ENCODE measurements around the gene SRPK2.

Gene SRPK2

GRCh38 chr7:105102557-105103352 is 286.0 kb downstream of the SRPK2 start:
- no peak overlapping the region for H3K27ac Mint-ChIP-seq
- H3K4me3 Mint-ChIP-seq, result no peak overlapping the region
- intact Hi-C loops (cut with micrococcal nuclease), result loop anchor here (5.0 kb wide), 1 partner anchor 35 kb away; no protein-coding TSS in a partner anchor
- H3K27me3 Mint-ChIP-seq, result no peaks in the 10 kb centered on the region
- H3K9me3 Mint-ChIP-seq, result no peaks in the 10 kb centered on the region
- H3K4me1 Mint-ChIP-seq (ENCODE audit: low read depth), result no peaks in the 10 kb centered on the region
- H3K36me3 Mint-ChIP-seq (ENCODE audit: low read depth), result peaks cover 88% of the 10 kb centered on the region

- Mint-ChIP-seq H3K4me3 (no peak overlapping the region), H3K36me3 (ENCODE audit: low read depth) (peaks cover 88% of the 10 kb centered on the region), H3K27me3 (no peaks in the 10 kb centered on the region), H3K4me1 (ENCODE audit: low read depth) (no peaks in the 10 kb centered on the region), H3K27ac (no peak overlapping the region), H3K9me3 (no peaks in the 10 kb centered on the region)
- intact Hi-C loops (cut with micrococcal nuclease), result loop anchor here (5.0 kb wide), 1 partner anchor 35 kb away; no protein-coding TSS in a partner anchor
Measured at GRCh38 chr7:105101864-105102263, 286.9 kb downstream of the SRPK2 start.

- peaks cover 87% of the 10 kb centered on the region for H3K36me3 Mint-ChIP-seq (ENCODE audit: low read depth)
- no peaks in the 10 kb centered on the region for H3K9me3 Mint-ChIP-seq
- intact Hi-C loops (cut with micrococcal nuclease), result no loop called here
- H3K4me1 Mint-ChIP-seq (ENCODE audit: low read depth), result no peaks in the 10 kb centered on the region
- H3K27me3 Mint-ChIP-seq, result no peaks in the 10 kb centered on the region
- no peak overlapping the region for H3K4me3 Mint-ChIP-seq
- no peak overlapping the region for H3K27ac Mint-ChIP-seq
Measured at GRCh38 chr7:105098863-105099515, 289.7 kb downstream of the SRPK2 start.

- Mint-ChIP-seq H3K4me1 (ENCODE audit: low read depth) (no peaks in the 10 kb centered on the region), H3K9me3 (no peaks in the 10 kb centered on the region), H3K36me3 (ENCODE audit: low read depth) (peaks cover 86% of the 10 kb centered on the region), H3K27me3 (no peaks in the 10 kb centered on the region), H3K27ac (no peak overlapping the region), H3K4me3 (no peak overlapping the region)
- intact Hi-C loops (cut with micrococcal nuclease), result no loop called here
Measured at GRCh38 chr7:105097619-105098018, 291.1 kb downstream of the SRPK2 start.

GRCh38 chr7:105096306-105096705 is 292.4 kb downstream of the SRPK2 start:
- Mint-ChIP-seq H3K36me3 (ENCODE audit: low read depth) (peaks cover 95% of the 10 kb centered on the region), H3K4me1 (ENCODE audit: low read depth) (no peaks in the 10 kb centered on the region), H3K27ac (no peak overlapping the region), H3K9me3 (no peaks in the 10 kb centered on the region), H3K4me3 (no peak overlapping the region), H3K27me3 (no peaks in the 10 kb centered on the region)
- intact Hi-C loops (cut with micrococcal nuclease), result no loop called here

GRCh38 chr7:105094966-105095365 is 293.8 kb downstream of the SRPK2 start:
- H3K4me3 Mint-ChIP-seq, result no peak overlapping the region
- no peaks in the 10 kb centered on the region for H3K27me3 Mint-ChIP-seq
- peaks cover 91% of the 10 kb centered on the region for H3K36me3 Mint-ChIP-seq (ENCODE audit: low read depth)
- intact Hi-C loops (cut with micrococcal nuclease), result no loop called here
- H3K4me1 Mint-ChIP-seq (ENCODE audit: low read depth), result no peaks in the 10 kb centered on the region
- H3K9me3 Mint-ChIP-seq, result no peaks in the 10 kb centered on the region
- H3K27ac Mint-ChIP-seq, result no peak overlapping the region

- Mint-ChIP-seq H3K27ac (no peak overlapping the region), H3K36me3 (ENCODE audit: low read depth) (peaks cover 84% of the 10 kb centered on the region), H3K9me3 (no peaks in the 10 kb centered on the region), H3K27me3 (no peaks in the 10 kb centered on the region), H3K4me3 (no peak overlapping the region), H3K4me1 (ENCODE audit: low read depth) (no peaks in the 10 kb centered on the region)
- intact Hi-C loops (cut with micrococcal nuclease), result no loop called here
Measured at GRCh38 chr7:105088456-105088855, 300.3 kb downstream of the SRPK2 start.

- intact Hi-C loops (cut with micrococcal nuclease), result no loop called here
- Mint-ChIP-seq H3K27ac (no peak overlapping the region), H3K36me3 (ENCODE audit: low read depth) (peaks cover 84% of the 10 kb centered on the region), H3K9me3 (no peaks in the 10 kb centered on the region), H3K4me3 (no peak overlapping the region), H3K4me1 (ENCODE audit: low read depth) (no peaks in the 10 kb centered on the region), H3K27me3 (no peaks in the 10 kb centered on the region)
Measured at GRCh38 chr7:105087981-105088380, 300.7 kb downstream of the SRPK2 start.

- H3K27me3 Mint-ChIP-seq, result no peaks in the 10 kb centered on the region
- H3K4me1 Mint-ChIP-seq (ENCODE audit: low read depth), result no peaks in the 10 kb centered on the region
- intact Hi-C loops (cut with micrococcal nuclease), result no loop called here
- H3K4me3 Mint-ChIP-seq, result no peak overlapping the region
- no peaks in the 10 kb centered on the region for H3K9me3 Mint-ChIP-seq
- peaks cover 83% of the 10 kb centered on the region for H3K36me3 Mint-ChIP-seq (ENCODE audit: low read depth)
- no peak overlapping the region for H3K27ac Mint-ChIP-seq
Measured at GRCh38 chr7:105086850-105087249, 301.9 kb downstream of the SRPK2 start.

GRCh38 chr7:105084581-105084980 is 304.1 kb downstream of the SRPK2 start:
- H3K27ac Mint-ChIP-seq, result no peak overlapping the region
- no peaks in the 10 kb centered on the region for H3K9me3 Mint-ChIP-seq
- H3K27me3 Mint-ChIP-seq, result no peaks in the 10 kb centered on the region
- H3K4me1 Mint-ChIP-seq (ENCODE audit: low read depth), result no peaks in the 10 kb centered on the region
- intact Hi-C loops (cut with micrococcal nuclease), result no loop called here
- no peak overlapping the region for H3K4me3 Mint-ChIP-seq
- peaks cover 85% of the 10 kb centered on the region for H3K36me3 Mint-ChIP-seq (ENCODE audit: low read depth)

- intact Hi-C loops (cut with micrococcal nuclease), result no loop called here
- Mint-ChIP-seq H3K36me3 (ENCODE audit: low read depth) (peaks cover 94% of the 10 kb centered on the region), H3K27ac (no peak overlapping the region), H3K4me1 (ENCODE audit: low read depth) (no peaks in the 10 kb centered on the region), H3K9me3 (no peaks in the 10 kb centered on the region), H3K4me3 (no peak overlapping the region), H3K27me3 (no peaks in the 10 kb centered on the region)
Measured at GRCh38 chr7:105079348-105079747, 309.4 kb downstream of the SRPK2 start.

- intact Hi-C loops (cut with micrococcal nuclease), result no loop called here
- peaks cover 91% of the 10 kb centered on the region for H3K36me3 Mint-ChIP-seq (ENCODE audit: low read depth)
- no peak overlapping the region for H3K4me3 Mint-ChIP-seq
- H3K4me1 Mint-ChIP-seq (ENCODE audit: low read depth), result no peaks in the 10 kb centered on the region
- no peaks in the 10 kb centered on the region for H3K9me3 Mint-ChIP-seq
- no peak overlapping the region for H3K27ac Mint-ChIP-seq
- H3K27me3 Mint-ChIP-seq, result no peaks in the 10 kb centered on the region
Measured at GRCh38 chr7:105073143-105073542, 315.6 kb downstream of the SRPK2 start.

GRCh38 chr7:105068886-105069285 is 319.8 kb downstream of the SRPK2 start:
- Mint-ChIP-seq H3K4me3 (no peak overlapping the region), H3K27ac (no peak overlapping the region), H3K27me3 (no peaks in the 10 kb centered on the region), H3K9me3 (no peaks in the 10 kb centered on the region), H3K4me1 (ENCODE audit: low read depth) (no peaks in the 10 kb centered on the region), H3K36me3 (ENCODE audit: low read depth) (peaks cover 82% of the 10 kb centered on the region)
- intact Hi-C loops (cut with micrococcal nuclease), result loop anchor here (5.0 kb wide), 1 partner anchor 33 kb away; no protein-coding TSS in a partner anchor

- H3K9me3 Mint-ChIP-seq, result no peaks in the 10 kb centered on the region
- H3K27me3 Mint-ChIP-seq, result no peaks in the 10 kb centered on the region
- H3K36me3 Mint-ChIP-seq (ENCODE audit: low read depth), result peaks cover 85% of the 10 kb centered on the region
- intact Hi-C loops (cut with micrococcal nuclease), result loop anchor here (5.0 kb wide), 1 partner anchor 35 kb away; no protein-coding TSS in a partner anchor
- no peaks in the 10 kb centered on the region for H3K4me1 Mint-ChIP-seq (ENCODE audit: low read depth)
- H3K4me3 Mint-ChIP-seq, result no peak overlapping the region
- H3K27ac Mint-ChIP-seq, result no peak overlapping the region
Measured at GRCh38 chr7:105067691-105068090, 321.0 kb downstream of the SRPK2 start.
